Fibroblast of skin of right quadriceps (primary cell): ENCODE data around the gene CACNB2.

Experiments
- DNase-seq: peaks from one replicate; pipeline ENCODE4 v3.0.0-alpha.2; 2013

The CACNB2 gene

GRCh38 chr10:18140149-18140956 is at the start of gene CACNB2:
TSS of gene CACNB2 (plus strand) at chr10:18140424.
- peak; percentile 31 for DNase-seq

GRCh38 chr10:18094332-18094731 is 45.9 kb upstream of the CACNB2 start:
- no peak for DNase-seq

DNA sequence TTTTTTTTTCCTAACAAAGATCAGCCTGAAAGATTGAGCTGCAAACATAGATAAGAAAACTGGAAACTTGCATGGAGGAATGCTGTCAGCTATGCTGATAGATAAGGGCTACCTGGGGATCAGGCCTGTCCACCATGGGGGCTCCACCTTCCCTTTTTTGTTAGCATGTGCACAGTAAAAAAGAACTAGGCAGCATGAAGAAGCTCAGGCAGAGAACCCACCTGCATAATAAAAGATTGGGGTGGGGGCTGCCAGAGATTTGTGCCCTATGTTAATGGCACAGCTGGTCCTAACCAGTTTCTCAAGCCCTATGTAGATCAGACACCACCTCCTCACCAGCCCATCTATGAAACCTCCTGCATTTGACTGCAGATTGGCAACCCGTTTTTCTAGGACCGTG is 45.4 kb upstream of the CACNB2 start:
- no peak for DNase-seq

DNA sequence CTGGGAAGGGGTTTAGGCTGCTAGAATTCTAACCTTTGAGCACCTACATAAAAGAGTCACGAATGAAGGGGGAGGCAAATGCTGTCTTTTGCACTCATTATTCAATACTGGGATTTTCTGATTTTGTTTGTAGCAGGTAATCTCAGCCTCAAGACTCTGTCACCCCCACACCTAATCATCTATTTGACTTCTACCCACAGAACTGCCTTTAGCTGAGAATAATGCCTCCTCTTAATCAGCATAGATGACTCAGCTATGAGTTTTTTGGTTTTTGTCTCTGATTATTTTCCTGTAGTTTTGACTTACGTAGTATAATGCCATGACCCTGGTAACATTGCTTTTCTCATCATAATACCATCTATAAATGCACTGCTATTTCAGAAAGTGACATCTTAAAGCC is 42.7 kb upstream of the CACNB2 start:
- peak; percentile 20 for DNase-seq

DNA sequence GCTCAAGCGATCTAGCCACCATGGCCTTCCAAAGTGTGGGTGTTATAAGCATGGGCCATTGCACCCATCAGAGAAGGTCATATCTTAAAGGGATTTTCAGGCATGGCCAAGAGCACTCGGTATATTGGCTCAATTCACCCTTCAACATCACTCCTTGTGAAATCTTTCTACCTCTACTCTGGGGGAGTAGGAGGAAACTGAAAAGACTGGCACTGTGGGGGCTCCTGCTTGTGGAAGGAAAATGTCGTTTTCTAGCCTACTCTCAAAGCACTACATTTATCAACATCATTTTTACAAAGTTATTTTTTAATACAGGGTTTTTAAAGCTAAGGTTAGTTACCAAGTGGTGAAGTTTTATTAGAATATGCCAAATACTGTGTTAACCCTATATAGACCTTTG is 42.0 kb upstream of the CACNB2 start:
- DNase-seq = no peak

DNA sequence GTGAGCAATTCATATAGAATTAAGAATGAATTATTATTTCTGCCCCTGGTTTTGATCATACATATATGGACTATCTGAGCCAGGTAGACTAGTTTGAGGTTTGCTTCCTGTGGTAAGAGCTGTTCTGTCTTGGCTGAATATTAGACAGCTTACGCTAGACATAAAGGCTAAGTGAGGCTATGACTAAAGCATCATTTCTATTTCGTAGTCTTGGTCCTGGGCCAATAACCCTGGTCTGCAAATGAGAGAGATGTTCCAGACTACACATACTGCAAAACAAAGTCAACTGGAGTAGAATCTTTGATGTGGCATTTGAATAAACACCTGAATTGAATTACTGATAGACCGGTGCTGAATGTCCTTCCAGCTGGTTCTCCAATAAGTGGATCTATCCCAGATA is 40.8 kb upstream of the CACNB2 start:
- peak; percentile 25 for DNase-seq

GRCh38 chr10:18100669-18101068 is 39.6 kb upstream of the CACNB2 start:
- DNase-seq = peak; percentile 7

GRCh38 chr10:18102404-18102803 is 37.8 kb upstream of the CACNB2 start:
- no peak for DNase-seq

DNA sequence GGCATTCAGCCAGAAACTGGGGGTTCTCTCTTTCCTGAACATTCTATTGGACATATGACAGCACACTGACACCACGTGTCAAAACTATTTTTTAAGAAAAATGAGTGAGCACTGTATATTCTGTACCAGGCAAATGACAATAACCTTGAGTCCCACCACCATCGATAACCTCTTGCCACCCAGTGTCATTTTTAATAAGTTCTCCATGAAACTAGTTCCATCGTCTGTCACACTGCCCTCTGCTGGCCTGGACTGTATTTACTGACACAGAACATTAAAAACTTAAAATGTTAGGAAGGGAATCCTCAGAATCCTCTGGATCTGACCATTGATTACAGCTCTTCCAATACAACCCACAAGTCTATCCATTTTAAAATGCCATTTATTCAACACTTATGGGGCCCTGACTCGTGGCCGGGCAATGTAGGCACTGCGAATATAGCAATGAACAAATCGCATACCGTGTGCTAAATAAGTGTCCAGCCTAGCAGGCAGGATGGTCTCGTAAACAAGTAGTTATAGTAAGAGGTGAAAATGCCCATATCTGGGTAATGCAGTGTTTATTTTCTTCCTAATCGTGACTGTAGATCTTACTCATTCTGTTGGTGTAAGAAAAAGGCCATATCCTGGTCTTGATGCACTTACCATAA is 35.9 kb upstream of the CACNB2 start:
- DNase-seq = peak; percentile 32

DNA sequence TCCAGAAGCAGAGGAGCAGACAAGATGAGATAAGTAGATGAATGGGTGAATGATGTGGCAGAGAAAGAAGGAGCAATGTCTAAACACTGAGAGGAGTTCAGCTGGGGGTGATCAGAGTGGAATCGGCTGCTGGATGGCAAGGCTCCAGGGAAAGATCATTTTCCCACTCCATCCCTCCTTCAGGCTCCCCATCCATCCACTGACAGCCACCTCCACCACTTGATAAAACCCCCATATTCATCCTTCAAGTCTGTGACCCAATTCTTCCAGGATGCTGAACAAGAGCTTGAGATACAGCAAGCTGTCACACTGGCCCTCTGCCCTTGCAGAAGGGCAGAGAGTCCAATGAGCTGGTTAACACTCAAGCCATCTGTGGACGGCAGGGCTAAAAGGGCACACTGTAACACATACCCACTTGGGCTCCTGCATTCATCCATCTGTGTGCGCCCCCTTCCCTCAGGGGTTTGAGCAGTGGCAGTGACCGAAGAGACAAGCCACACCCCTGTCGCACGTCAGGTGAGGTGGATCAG is 30.8 kb upstream of the CACNB2 start:
- no peak for DNase-seq

DNA sequence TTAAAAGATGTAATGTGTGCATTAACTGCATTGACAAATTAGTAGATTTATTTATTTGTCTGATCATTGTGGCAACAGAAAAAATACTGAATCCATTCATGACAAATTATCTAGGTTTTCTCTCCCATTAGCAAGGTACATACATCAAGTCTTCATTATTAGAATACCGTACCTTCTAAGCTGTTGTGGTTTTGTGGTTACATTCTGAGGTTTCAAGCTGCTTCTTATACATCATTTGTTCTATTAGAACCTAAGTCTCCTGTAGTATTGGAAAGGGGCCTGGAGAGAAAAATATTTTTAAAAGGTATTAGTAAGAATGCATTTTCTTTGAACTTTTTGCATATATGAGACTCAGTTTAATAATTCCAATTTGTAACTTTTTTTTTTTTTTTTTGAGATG is 26.3 kb upstream of the CACNB2 start:
- no peak for DNase-seq

DNA sequence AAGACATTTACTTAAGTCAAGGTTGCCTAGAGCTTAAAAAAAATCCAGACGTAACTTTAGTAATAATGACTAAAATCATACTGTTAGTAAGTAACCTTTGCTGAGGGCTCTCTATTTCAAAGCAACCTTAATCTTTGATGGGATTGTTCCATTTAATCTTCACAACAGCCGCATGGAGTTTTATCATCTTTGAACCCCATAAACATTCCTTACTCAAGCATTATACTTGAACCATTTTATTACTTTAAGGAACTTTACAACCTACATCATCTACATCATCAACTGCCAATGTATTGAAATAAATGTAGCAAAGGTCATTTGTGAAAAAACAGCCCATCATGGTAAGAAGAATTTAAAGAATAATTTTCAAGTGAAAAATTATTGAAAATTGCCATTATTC is 22.9 kb upstream of the CACNB2 start:
- DNase-seq = no peak

DNA sequence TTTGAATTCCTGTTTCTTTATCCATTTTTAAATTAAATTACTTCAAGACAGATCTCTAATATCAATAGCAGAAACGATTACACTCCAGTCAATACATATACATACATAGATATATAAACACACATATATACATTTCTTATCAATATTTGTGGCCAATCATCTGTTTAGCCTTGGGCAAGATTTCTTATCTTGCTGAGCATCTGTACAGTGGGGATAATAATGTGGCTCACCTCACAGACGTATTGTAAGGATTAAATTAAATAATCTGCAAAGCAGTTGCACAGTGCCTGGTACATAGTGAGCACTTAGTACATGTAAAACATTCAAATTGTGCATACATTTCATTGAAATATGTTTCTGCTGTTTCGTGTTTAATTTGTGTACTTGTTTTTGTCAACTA is 17.5 kb upstream of the CACNB2 start:
- DNase-seq = no peak

GRCh38 chr10:18133046-18133445 is 7.2 kb upstream of the CACNB2 start:
- DNase-seq = no peak

DNA sequence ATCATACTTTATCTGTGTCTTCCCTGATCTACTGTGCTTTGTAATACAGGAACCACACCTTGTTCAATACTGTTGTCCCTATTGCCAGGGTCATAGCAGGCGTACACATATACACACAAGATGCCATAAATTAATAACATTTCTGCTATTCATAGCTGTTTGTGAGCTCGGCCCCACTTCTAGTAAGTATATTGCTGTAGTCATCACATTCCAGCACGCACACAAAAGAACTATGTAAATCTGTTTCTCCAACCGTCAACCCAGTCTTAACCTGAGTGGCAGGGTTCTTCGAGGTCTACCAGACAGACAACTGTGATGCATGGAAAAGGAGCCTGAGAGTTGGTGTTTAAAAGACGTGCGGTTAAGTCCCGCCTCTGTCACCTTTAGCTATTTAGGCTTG is 5.7 kb upstream of the CACNB2 start:
- DNase-seq = no peak

DNA sequence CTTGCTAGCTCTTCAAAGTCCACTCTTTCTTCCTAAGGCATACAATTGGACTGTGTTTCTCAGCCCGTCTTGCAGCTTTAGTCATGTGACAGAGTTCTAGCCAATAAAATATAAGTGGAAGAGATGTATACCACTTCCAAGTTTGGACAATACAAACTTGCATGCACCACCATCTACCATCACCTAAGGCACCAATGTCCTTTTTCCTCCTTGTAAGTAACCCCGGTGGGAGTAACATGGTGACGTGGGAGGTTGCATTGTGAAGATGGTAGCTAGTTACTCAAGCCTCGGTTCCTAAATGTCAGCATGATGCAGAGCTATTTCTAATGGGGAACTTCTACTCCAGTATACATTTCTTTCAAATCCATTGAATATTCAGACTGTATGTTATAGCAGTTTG is 5.3 kb upstream of the CACNB2 start:
- no peak for DNase-seq

DNA sequence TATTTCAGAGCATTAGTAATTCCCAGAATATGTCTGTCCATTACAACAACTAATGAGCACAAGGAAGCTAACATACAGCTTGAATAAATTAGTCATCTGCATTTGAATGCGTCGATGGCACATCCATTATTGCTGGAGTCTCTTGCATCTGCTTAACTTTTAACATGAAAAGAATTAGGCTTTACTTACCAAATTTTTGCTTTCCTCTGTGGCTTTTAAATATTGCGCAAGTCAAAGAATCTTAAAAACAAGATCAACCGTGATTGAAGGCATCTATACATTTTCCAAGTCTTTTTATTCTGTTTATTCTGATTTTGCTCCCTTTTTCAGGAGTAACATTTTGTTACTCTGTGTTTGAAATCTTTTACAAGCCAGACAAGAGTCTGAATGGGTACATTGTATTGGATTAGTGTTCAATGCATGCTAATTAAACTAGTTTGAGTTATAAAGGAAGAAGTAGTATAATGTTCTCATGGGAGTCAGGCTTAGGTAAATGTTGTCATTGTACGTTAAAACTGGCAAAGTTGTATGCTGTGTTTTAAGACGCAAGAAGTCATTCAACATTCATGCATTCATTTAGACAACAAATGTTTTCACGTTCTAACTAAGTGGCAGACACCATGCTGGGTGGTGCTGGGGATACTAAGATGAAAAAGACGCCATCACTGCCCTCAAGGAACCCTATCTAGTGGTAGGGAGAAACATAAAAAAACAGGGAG is 4.0 kb upstream of the CACNB2 start:
- peak; percentile 74 for DNase-seq

- no peak for DNase-seq
These were observed 3.1 kb upstream of the CACNB2 start for GRCh38 chr10:18137111-18137510.

- no peak for DNase-seq
These were observed 977 bp downstream of the CACNB2 start for GRCh38 chr10:18140957-18141845.

DNA sequence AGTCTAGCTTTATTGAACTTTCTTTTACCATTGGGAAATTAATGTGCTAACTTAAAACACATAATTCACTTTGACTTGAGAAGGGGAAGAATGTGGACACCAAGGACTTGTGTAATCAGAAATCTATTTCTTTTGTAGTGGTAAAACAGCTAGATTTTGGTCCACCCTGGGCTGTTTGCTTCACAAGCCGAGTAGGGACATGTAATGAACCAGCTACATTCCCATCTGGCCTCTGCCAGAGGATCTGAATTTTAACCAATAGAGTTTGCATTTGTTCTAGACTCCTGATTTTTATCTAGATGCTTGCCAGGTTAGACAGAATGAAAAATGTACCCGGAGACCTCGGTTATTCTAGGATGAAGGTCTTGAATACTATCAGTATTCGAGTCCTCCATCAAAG is 1.9 kb downstream of the CACNB2 start:
- DNase-seq = no peak

DNA sequence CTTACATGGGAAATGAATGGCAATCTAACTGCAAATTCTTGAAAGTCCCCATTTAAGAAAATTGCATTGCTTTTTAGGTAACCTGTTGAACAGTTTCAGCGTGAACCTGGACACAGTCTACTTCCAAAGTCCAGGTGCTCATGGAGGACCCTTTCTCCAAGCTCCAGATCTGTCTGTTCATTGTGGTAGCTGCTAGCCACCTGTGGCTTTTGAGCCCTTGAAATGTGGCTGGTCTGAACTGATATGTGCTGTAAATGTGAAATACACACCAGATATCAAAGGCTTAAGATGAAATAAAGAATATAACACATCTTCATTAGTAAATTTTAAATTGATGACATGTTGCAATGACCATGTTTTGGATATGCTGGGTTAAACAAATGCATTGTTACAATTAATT is 4.2 kb downstream of the CACNB2 start:
- no peak for DNase-seq

DNA sequence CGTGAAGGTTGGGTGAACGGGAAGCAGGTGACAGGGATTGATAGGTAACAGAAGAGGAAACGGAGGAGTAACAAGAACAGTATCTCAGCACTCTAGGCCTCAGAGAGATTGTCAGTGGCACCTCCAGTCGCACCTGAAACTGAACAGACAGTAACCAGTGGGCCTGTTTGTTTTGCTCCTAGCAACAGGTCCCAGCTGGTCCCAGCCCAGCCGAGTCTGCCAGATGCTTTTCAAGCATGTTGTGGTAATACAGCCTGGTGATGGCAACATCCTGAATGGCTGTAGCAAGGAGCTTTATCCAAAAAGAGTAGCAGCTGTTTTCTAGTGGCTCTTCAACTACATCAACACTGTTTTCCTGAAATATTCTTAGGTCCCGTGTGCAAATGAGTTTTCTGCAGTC is 4.7 kb downstream of the CACNB2 start:
- no peak for DNase-seq

GRCh38 chr10:18145652-18146051 is 5.4 kb downstream of the CACNB2 start:
- no peak for DNase-seq
